Measurements from ENCODE around the gene FRS3. TPM values are rescaled to one million over a fixed set of nuclear protein-coding genes. Genes with fewer than 3 reads are reported as not detected.

FRS3 gene
- total RNA-seq, 1 donor: 8.9 TPM

- DNase-seq (ENCODE audit: low read depth in 2 of 3, low spot score in 2 of 3): no peak
Observed at GRCh38 chr6:41732149-41732548, 47.6 kb downstream of the FRS3 start.

- DNase-seq (ENCODE audit: low read depth in 2 of 3, low spot score in 2 of 3): no peak
Observed at GRCh38 chr6:41731561-41732086, 48.1 kb downstream of the FRS3 start.

GRCh38 chr6:41730531-41731436 lies 48.9 kb downstream of the FRS3 start:
- no peak for DNase-seq (ENCODE audit: low read depth in 2 of 3, low spot score in 2 of 3)

GRCh38 chr6:41729624-41730023 lies 50.1 kb downstream of the FRS3 start:
- no peak for DNase-seq (ENCODE audit: low read depth in 2 of 3, low spot score in 2 of 3)

- no peak for DNase-seq (ENCODE audit: low read depth in 2 of 3, low spot score in 2 of 3)
Observed at GRCh38 chr6:41728954-41729353, 50.7 kb downstream of the FRS3 start.

GRCh38 chr6:41728073-41728936 lies 51.4 kb downstream of the FRS3 start:
- no peak for DNase-seq (ENCODE audit: low read depth in 2 of 3, low spot score in 2 of 3)

GRCh38 chr6:41727705-41728072 lies 52.0 kb downstream of the FRS3 start:
- DNase-seq (ENCODE audit: low read depth in 2 of 3, low spot score in 2 of 3): no peak

- DNase-seq (ENCODE audit: low read depth in 2 of 3, low spot score in 2 of 3): no peak
Observed at GRCh38 chr6:41726876-41727275, 52.8 kb downstream of the FRS3 start.

GRCh38 chr6:41724586-41725501 lies 54.9 kb downstream of the FRS3 start:
- no peak for DNase-seq (ENCODE audit: low read depth in 2 of 3, low spot score in 2 of 3)

- no peak for DNase-seq (ENCODE audit: low read depth in 2 of 3, low spot score in 2 of 3)
Observed at GRCh38 chr6:41724228-41724580, 55.5 kb downstream of the FRS3 start.

- peak in 2 of 3 donors; percentile 78 to 80 for DNase-seq (ENCODE audit: low read depth in 2 of 3, low spot score in 2 of 3)
Observed at GRCh38 chr6:41723530-41724227, 56.0 kb downstream of the FRS3 start.

- no peak for DNase-seq (ENCODE audit: low read depth in 2 of 3, low spot score in 2 of 3)
Observed at GRCh38 chr6:41722969-41723529, 56.7 kb downstream of the FRS3 start.

GRCh38 chr6:41721414-41721813 lies 58.3 kb downstream of the FRS3 start:
- DNase-seq (ENCODE audit: low read depth in 2 of 3, low spot score in 2 of 3): no peak

GRCh38 chr6:41720783-41721182 lies 58.9 kb downstream of the FRS3 start:
- DNase-seq (ENCODE audit: low read depth in 2 of 3, low spot score in 2 of 3): no peak

- DNase-seq (ENCODE audit: low read depth in 2 of 3, low spot score in 2 of 3): no peak
Observed at GRCh38 chr6:41720262-41720620, 59.5 kb downstream of the FRS3 start.

Small RNA genes within 50 kb of the gene (small RNA-seq; reads per million reads assigned to genes)
- not detected for gene AL365205.2
- not detected for gene AL365205.3

Other genes with a start within 250 kb of the FRS3 start
- gene FOXP4, start 233.5 kb downstream of the FRS3 start, total RNA-seq: 3.0 TPM
- not detected for gene MDFI, start 141.4 kb downstream of the FRS3 start, total RNA-seq
- 18.9 TPM for gene TFEB, start 44.3 kb downstream of the FRS3 start, total RNA-seq
- gene PGC, start 32.5 kb downstream of the FRS3 start, total RNA-seq: not detected
- gene PRICKLE4, start 882 bp upstream of the FRS3 start, total RNA-seq: 4.6 TPM
- gene TOMM6, start 7.8 kb upstream of the FRS3 start, total RNA-seq: 74.3 TPM
- 6.2 TPM for gene USP49, start 115.5 kb upstream of the FRS3 start, total RNA-seq
- 23.7 TPM for gene MED20, start 141.2 kb upstream of the FRS3 start, total RNA-seq
- gene BYSL, start 141.6 kb upstream of the FRS3 start, total RNA-seq: 14.3 TPM
- 141 TPM for gene CCND3, start 161.9 kb upstream of the FRS3 start, total RNA-seq

Data from hematopoietic multipotent progenitor cell (in vitro differentiated cells).